Breast epithelium (tissue), 4 donors: ENCODE measurements around the gene TMEM108. TPM values are rescaled to one million over a fixed set of nuclear protein-coding genes. Genes with fewer than 3 reads are reported as not detected.

ENCODE experiments used
- DNase-seq, 2 donors: peaks; one replicate each; pipeline ENCODE4 v3.0.0-alpha.2; 2019; ENCODE audit warnings: low spot score in 2 of 2
- H3K27ac ChIP-seq, 2 donors: fragments of 200-600 bp; sonication (generic) in 1 of 2; one replicate each; pipeline ENCODE4 v1.5.1; 2016 to 2019; ENCODE audit warnings: mild to moderate bottlenecking in 1 of 2
- H3K27me3 ChIP-seq, 2 donors: fragments of 200-600 bp; sonication (generic) in 1 of 2; one replicate each; pipeline versions ENCODE4 v1.5.1 to v1.6.0; 2017 to 2019; ENCODE audit warnings: control low read depth in 1 of 2, mild to moderate bottlenecking in 1 of 2
- H3K36me3 ChIP-seq: fragments of 200-600 bp; one replicate; pipeline ENCODE4 v1.5.1; 2019
- H3K4me1 ChIP-seq, 2 donors: fragments of 200-600 bp; sonication (generic); one replicate each; pipeline ENCODE4 v1.5.1; 2016 to 2019; ENCODE audit warnings: control low read depth in 1 of 2
- H3K4me3 ChIP-seq, 3 donors: fragments of 200-600 bp; sonication (generic); 1 replicate in 2 of 3; 2 replicates in 1 of 3; pipeline ENCODE4 v1.5.1; 2016 to 2019; ENCODE audit warnings: mild to moderate bottlenecking in 3 of 3, moderate library complexity in 2 of 3
- H3K9me3 ChIP-seq, 2 donors: fragments of 200-600 bp; sonication (generic) in 1 of 2; one replicate each; pipeline ENCODE4 v1.5.1; 2016 to 2019; ENCODE audit warnings: control low read depth in 1 of 2
- POLR2A ChIP-seq: fragments of 450-650 bp; IDR thresholded peaks from one replicate; pipeline ENCODE4 v1.6.1; 2016; ENCODE audit warnings: antibody characterized with exemption, mild to moderate bottlenecking, moderate library complexity
- POLR2AphosphoS5 ChIP-seq, 3 donors: sonication (generic); formaldehyde crosslinking; IDR thresholded peaks; one replicate each; pipeline ENCODE4 v1.6.1; 2017; ENCODE audit warnings: antibody characterized with exemption in 3 of 3
- intact Hi-C: fragments of 100-400 bp; cut with DNase I; formaldehyde crosslinking; loops from one replicate; pipeline ENCODE4 v1.15.1; 2023; ENCODE audit warnings: low total_unique reads
- total RNA-seq, 3 donors: library from RNA; depleted of rRNA; stranded (reverse); fragments of >200 nt; gene quantifications; one replicate each; pipeline ENCODE4 v1.1.0, GENCODE V29; 2016
- TF ChIP-seq, protein P1 (sequence below), 3 donors: fragments of 450-650 bp; IDR thresholded peaks; one replicate each; pipeline ENCODE4 v1.5.1; 2016 to 2017; ENCODE audit warnings: antibody characterized with exemption in 3 of 3, mild to moderate bottlenecking in 3 of 3, moderate library complexity in 3 of 3

Gene TMEM108
- total RNA-seq, 3 donors from 2014 or later: 0.44 to 0.98 (median 0.48) TPM

DNA sequence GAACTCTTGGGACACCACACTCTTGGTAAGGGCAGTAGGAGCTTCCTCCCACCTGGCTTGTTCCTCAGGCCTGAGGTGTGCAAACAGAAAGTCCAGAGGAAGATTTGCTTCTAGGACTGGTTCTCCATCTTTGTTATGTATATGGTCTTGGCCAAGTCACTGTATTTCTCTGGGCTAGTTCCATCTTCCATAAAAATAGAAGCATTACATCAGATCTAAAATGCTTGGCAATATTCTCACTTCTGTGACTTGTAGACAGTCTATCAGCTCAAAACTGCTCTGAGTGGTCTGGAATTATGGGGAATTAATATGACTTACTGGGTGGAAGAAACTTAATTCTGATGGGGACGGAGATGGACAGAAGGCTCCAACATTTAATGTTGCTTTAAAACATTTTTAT is 55.2 kb downstream of the TMEM108 start:
- no peak for DNase-seq
- Histone ChIP-seq H3K4me3 (no peak overlapping the region), H3K9me3 (no peaks in the 10 kb centered on the region), H3K36me3 (no peaks in the 10 kb centered on the region), H3K27ac (no peak overlapping the region), H3K27me3 (no peaks in the 10 kb centered on the region), H3K4me1 (no peaks in the 10 kb centered on the region)
- intact Hi-C loops: no loop called here
- TF ChIP-seq POLR2AphosphoS5 (IDR thresholded peaks at IDR 0.05) (no peak), POLR2A (no peak)
- TF ChIP-seq, protein P1, sequence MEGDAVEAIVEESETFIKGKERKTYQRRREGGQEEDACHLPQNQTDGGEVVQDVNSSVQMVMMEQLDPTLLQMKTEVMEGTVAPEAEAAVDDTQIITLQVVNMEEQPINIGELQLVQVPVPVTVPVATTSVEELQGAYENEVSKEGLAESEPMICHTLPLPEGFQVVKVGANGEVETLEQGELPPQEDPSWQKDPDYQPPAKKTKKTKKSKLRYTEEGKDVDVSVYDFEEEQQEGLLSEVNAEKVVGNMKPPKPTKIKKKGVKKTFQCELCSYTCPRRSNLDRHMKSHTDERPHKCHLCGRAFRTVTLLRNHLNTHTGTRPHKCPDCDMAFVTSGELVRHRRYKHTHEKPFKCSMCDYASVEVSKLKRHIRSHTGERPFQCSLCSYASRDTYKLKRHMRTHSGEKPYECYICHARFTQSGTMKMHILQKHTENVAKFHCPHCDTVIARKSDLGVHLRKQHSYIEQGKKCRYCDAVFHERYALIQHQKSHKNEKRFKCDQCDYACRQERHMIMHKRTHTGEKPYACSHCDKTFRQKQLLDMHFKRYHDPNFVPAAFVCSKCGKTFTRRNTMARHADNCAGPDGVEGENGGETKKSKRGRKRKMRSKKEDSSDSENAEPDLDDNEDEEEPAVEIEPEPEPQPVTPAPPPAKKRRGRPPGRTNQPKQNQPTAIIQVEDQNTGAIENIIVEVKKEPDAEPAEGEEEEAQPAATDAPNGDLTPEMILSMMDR (IDR thresholded peaks at IDR 0.05): no peak

DNA sequence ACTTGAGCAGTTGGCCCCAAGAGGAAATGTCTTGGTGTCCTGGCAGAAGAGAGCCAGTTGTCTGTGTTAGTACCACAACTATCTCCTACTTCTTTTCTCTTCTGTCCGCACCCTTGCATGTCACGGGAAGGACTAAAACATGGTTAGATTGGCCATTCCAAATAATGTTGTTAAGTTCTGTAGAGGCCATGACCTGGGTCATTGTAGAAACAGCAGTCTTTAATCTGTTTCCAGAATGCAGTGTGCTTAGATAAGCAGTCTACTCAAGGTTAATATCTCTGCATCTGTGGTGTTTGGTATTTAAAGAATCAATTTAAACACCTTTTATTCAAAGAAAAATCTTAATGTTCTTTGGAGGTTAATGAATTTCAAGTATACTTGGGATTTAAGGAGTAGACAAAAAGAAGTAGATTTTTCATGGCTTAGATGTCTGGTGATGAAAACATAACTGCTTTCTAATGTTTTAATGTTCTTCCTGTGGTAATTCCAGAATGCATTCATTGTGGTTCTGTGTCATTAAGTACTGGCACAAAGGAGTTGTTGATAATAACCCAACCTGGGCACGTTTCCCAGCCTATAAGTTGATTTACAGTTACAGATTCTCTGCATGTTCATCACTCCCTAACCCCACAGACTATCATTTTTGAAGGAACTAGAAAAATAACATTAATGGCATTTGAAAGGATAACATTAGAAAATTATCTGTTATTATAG is 58.9 kb downstream of the TMEM108 start:
- Histone ChIP-seq H3K27me3 (no peaks in the 10 kb centered on the region), H3K27ac (no peak overlapping the region), H3K4me3 (no peak overlapping the region), H3K9me3 (no peaks in the 10 kb centered on the region), H3K4me1 (no peaks in the 10 kb centered on the region), H3K36me3 (no peaks in the 10 kb centered on the region)
- TF ChIP-seq, protein P1 (IDR thresholded peaks at IDR 0.05): no peak
- TF ChIP-seq POLR2AphosphoS5 (IDR thresholded peaks at IDR 0.05) (no peak), POLR2A (no peak)
- DNase-seq: no peak
- intact Hi-C loops: no loop called here

GRCh38 chr3:133103706-133104105 is 65.5 kb downstream of the TMEM108 start:
- intact Hi-C loops: no loop called here
- DNase-seq: no peak
- H3K36me3 ChIP-seq: no peaks in the 10 kb centered on the region
- TF ChIP-seq POLR2A (no peak), POLR2AphosphoS5 (IDR thresholded peaks at IDR 0.05) (no peak)
- TF ChIP-seq, protein P1 (IDR thresholded peaks at IDR 0.05): no peak
- H3K27ac ChIP-seq: no peak overlapping the region
- no peak overlapping the region for H3K4me3 ChIP-seq
- H3K9me3 ChIP-seq: no peaks in the 10 kb centered on the region
- H3K27me3 ChIP-seq: no peaks in the 10 kb centered on the region
- H3K4me1 ChIP-seq: no peaks in the 10 kb centered on the region

GRCh38 chr3:133106169-133106568 is 68.0 kb downstream of the TMEM108 start:
- Histone ChIP-seq H3K9me3 (no peaks in the 10 kb centered on the region), H3K27me3 (no peaks in the 10 kb centered on the region), H3K36me3 (no peaks in the 10 kb centered on the region), H3K4me1 (no peaks in the 10 kb centered on the region), H3K4me3 (no peak overlapping the region), H3K27ac (no peak overlapping the region)
- intact Hi-C loops: no loop called here
- no peak for DNase-seq
- no peak for TF ChIP-seq POLR2AphosphoS5 (IDR thresholded peaks at IDR 0.05)
- TF ChIP-seq, protein P1 (IDR thresholded peaks at IDR 0.05): no peak
- no peak for TF ChIP-seq POLR2A

- Histone ChIP-seq H3K9me3 (no peaks in the 10 kb centered on the region), H3K27me3 (no peaks in the 10 kb centered on the region), H3K36me3 (no peaks in the 10 kb centered on the region), H3K4me3 (no peak overlapping the region), H3K4me1 (no peaks in the 10 kb centered on the region), H3K27ac (no peak overlapping the region)
- intact Hi-C loops: no loop called here
- DNase-seq: no peak
- TF ChIP-seq, protein P1 (IDR thresholded peaks at IDR 0.05): no peak
- TF ChIP-seq POLR2AphosphoS5 (IDR thresholded peaks at IDR 0.05) (no peak), POLR2A (no peak)
Measured at GRCh38 chr3:133112666-133113065, 74.5 kb downstream of the TMEM108 start.
